DMS153 treated with DMSO at 0.1 percent for 48 hours (cell line): ENCODE results near the gene CUX1.
"Not testable (repeated sequence)": the region's sequence is repeated elsewhere in the genome, so short reads cannot be mapped to it uniquely, and the experiment has no call there.

ENCODE experiments used
- DNase-seq: peaks from one replicate; lab custom pipeline; 2025; ENCODE audit not compliant: unreplicated experiment; lab: John Stamatoyannopoulos, UW

CUX1 gene

DNA sequence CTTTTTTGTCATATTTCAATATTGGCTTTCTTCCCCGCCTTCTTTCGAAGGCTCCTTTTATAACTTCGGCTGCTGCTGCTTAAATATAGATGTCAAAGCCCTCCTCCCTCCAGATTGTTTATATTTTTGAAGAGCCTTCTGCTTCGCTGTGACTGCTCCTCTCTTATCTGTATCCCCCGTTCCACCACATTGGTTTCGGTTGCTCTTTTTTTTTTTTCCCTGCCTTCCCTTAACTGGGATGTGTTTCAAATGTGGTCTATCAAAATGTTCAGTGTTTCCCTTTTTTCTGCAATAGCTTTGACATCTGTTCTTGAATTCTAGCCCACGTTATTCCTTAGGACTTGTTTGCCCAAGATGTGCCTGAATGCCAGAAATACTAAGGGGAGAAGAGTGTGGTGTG is 96.4 kb downstream of the CUX1 start:
- no peak for DNase-seq

DNA sequence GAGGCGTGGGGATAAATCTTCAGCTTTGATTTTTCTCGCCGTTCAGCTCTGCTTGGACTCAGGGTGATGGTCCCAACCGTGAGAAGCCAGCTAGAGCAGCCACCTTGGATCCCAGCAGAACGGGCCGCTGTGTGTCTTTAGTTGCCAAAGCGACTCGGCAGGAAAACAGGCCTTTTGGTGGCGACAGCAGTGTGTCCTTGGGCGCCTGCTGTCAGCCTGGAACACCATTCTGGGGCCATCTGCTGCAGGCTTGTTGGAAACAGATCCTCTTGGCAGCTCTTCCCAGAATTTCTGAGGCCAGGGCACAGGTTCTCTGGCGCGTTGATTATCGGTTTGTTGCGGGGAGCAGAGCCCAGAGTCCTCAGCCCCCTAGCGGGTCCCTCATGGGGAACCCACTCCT is 97.6 kb downstream of the CUX1 start:
- DNase-seq: no peak

GRCh38 chr7:101916041-101916800 is 98.8 kb downstream of the CUX1 start:
- DNase-seq: no peak

DNA sequence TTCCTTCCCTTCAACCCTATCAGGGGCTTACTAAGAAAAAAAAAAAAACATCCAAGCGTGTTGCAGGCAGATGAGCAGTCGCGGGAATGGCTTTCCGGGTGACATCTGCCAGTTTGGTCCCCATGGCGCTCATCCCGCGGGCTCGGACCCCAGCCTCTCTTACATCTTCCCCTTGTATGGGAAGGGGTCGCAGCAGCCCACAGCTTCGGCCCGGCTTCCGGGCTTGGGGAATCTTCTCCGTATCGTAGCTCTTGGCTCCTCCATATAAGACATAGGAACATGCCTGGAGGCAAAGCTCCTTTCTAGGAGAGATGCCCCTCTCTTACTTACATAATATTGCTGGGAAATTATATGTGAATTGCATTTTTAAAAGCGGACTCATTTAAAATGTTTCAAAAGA is 99.5 kb downstream of the CUX1 start:
- DNase-seq: no peak

GRCh38 chr7:101917566-101917965 is 100.1 kb downstream of the CUX1 start:
- no peak for DNase-seq

DNA sequence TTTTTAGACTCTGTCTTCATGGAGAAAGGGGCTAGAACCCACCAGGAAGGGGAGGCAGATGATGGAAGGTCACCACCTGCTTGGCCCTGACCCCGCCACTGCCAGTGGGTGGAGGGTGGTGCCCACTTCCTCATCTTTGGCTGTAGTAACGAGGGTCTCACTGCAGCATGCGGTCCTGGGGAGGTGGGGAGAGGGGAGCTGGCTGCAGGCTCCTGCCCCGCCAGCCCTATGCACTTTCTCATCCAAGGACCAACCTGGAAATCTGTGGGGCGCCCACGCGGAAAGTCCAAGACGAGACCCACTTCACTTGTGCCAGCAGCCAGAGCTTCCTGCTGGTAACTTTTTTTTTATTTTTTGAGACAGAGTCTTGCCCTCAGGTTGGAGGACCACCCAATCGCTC is 101.0 kb downstream of the CUX1 start:
- DNase-seq: no peak

- DNase-seq: no peak
Observed at GRCh38 chr7:101919363-101920115, 102.1 kb downstream of the CUX1 start.

DNA sequence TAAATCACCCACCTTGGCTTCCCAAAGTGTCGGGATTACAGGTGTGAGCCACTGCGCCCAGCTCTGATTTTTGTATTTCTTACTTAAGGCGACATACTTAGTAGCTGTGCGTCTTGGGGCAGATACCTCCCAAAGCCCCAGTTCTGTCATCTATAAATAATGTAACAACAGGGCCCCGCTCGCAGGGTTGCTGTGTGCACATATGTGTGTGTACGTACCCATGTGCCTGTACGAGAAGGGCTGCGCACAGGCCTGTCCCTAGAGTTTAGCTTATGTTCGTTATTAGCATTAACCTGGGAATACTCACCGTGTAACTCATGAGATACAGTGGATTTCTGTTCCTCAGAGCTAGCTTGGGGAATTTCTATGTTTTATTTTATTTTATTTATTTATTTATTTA is 103.6 kb downstream of the CUX1 start:
- DNase-seq: no peak

DNA sequence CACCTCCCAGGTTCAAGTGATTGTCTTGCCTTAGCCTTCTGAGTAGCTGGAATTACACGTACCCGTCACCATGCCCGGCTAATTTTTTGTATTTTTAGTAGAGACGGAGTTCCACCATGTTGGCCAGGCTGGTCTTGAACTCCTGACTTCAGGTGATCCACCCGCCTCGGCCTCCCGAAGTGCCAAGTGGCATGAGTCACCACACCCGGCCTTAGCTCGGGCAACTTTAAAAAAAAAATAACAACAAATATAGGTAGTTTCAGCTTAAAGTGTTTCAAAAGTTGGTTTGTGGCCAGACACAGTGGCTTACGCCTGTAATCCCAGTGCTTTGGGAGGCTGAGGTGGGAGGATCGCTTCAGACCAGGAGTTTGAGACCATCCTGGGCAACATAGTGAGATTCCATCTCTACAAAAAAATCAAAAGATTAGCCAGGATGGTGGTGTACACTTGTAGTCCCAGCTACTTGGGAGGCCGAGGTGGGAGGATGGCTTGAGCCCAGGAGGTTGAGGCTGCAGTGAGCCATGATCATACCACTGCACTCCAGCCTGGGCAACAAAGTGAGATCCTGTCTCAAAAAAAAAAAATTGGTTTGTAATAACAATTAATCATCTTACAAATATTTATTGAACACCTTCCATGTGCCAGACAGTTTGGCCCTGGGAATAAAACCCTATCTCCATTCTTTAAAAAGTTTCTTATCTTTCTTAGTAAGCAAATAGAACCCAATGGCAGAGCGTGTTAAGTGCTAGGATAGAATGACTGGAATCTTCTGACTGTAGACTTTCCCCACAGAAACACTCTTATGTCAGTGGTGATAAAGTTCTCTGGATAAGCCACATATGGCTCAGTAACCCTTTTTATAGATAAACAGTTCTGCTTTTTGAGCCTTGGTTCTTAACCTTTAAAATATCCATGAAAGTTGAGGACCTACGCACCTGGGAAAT is 104.4 kb downstream of the CUX1 start:
- not testable (repeated sequence) for DNase-seq

- DNase-seq: no peak
Observed at GRCh38 chr7:101922631-101923601, 105.5 kb downstream of the CUX1 start.

GRCh38 chr7:101923602-101923985 is 106.2 kb downstream of the CUX1 start:
- no peak for DNase-seq

GRCh38 chr7:101924171-101924570 is 106.7 kb downstream of the CUX1 start:
- DNase-seq: no peak

DNA sequence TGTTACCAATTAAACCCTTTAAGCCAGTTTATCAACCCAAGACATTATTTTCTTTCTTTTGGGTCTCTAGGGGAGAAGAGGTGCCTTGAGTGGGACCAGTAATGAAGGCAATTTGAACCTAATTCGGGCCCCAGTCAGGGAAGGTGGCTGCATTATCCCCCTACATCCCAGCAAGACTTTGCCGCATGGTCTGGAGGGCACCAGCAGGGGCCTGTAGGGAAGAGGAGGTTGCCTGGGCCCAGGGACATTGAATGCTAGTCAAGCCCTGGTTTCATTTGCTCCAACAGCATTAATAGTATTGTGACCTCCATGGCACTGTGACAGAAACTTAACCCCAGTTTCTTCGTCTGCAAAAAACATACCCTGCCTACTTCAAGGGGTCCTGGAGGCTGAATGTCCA is 108.8 kb downstream of the CUX1 start:
- no peak for DNase-seq

DNA sequence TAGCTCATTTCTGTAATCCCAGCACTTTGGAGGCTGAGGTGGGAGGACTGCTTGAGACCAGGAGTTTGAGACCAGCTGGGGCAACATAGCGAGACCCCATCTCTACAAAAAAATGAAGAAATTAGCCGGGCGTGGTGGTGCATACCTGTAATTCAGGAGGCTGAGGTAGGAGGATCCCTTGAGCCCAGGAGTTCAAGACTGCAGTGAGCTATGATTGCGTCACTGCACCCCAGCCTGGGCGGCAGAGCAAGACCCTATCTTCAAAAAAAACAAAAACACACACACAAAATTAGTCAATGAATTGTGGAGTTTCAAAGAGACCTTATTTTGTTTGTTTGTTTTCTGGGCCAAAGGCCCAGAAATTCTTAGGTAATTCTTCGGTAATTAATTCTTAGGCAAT is 110.0 kb downstream of the CUX1 start:
- DNase-seq: no peak

- no peak for DNase-seq
Observed at GRCh38 chr7:101927802-101928201, 110.4 kb downstream of the CUX1 start.

- no peak for DNase-seq
Observed at GRCh38 chr7:101929256-101929655, 111.8 kb downstream of the CUX1 start.

DNA sequence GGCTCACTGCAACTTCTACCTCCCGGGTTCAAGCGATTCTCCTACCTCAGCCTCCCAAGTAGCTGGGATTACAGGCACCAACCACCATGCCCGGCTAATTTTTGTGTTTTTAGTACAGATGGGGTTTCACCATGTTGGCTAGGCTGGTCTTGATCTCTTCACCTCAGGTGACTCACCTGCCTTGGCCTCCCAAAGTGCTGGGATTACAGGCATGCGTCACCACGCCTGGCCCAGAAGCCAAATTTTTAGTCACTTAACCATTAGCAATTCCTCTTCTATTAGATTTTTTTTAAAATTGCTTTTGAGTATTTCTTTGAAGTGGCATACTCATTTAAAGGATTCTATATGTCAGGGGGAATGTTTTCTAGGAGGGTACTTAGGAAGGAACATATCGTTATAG is 112.5 kb downstream of the CUX1 start:
- DNase-seq: not testable (repeated sequence)

GRCh38 chr7:101932083-101932482 is 114.7 kb downstream of the CUX1 start:
- DNase-seq: no peak

GRCh38 chr7:101933028-101933427 is 115.6 kb downstream of the CUX1 start:
- no peak for DNase-seq

GRCh38 chr7:101933688-101934121 is 116.3 kb downstream of the CUX1 start:
- no peak for DNase-seq
